ENCODE data around the gene MRPL19.
"Not testable (repeated sequence)": the region's sequence is repeated elsewhere in the genome, so short reads cannot be mapped to it uniquely, and the experiment has no call there.

The MRPL19 gene

DNA sequence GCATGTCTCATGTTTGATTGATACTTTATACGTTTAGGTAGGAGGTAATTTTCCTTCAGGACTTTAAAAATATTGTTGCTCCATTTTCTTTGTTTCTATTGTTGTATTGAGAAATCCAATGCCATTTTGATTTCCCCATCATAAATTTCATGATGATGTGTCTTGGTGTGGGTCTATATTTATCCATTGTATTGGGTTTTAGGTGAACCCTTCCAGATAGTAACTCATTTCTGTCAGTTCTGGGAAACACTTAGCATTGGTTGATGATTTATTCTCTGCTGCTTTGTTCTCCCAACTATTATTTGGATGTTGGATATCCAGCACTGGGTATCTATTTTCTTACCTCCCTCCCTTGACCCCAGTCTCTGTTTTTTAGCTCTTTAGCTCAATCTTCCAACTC, 10.0 kb downstream of the MRPL19 start:
- H3K9me3 ChIP-seq (ENCODE audit: control insufficient read depth, low read length), result no peaks in the 10 kb centered on the region
- no peak overlapping the region for H3K27ac ChIP-seq (ENCODE audit: insufficient read depth, low read depth, low read length, poor library complexity, severe bottlenecking)
- 100% methylated on average over 1 of the region's 1 CpG for WGBS, 2 experiments
- H3K4me3 ChIP-seq (ENCODE audit: insufficient read depth, low read depth, low read length), result no peak overlapping the region
- peaks cover 33% of the 10 kb centered on the region for H3K36me3 ChIP-seq (ENCODE audit: control insufficient read depth, insufficient read depth, low read length)
- H3K27me3 ChIP-seq (ENCODE audit: control insufficient read depth, insufficient read depth, low read length, poor library complexity, severe bottlenecking), result no peaks in the 10 kb centered on the region
- no peaks in the 10 kb centered on the region for H3K4me1 ChIP-seq (ENCODE audit: control insufficient read depth, insufficient read depth, low read length)

DNA sequence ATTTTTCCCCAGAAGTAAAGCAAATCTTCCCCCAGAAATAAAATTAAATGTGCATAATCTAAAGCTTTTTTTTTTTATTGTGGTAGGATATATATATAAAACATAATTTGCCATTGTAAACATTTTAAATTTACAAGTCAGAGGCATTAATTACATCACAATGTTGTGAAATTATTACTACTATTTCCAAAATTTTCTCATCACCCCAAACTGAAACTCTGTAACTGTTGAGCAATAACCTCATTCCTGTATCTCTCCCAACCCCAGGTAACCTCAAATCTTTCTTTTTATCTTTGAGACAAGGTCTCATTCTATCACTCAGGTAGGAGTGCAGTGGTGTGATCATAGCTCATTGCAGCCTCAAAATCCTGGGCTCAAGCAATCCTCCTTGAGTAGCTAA, 11.2 kb downstream of the MRPL19 start:
- Histone ChIP-seq H3K9me3 (ENCODE audit: control insufficient read depth, low read length) (no peaks in the 10 kb centered on the region), H3K4me1 (ENCODE audit: control insufficient read depth, insufficient read depth, low read length) (no peaks in the 10 kb centered on the region), H3K36me3 (ENCODE audit: control insufficient read depth, insufficient read depth, low read length) (peaks cover 31% of the 10 kb centered on the region), H3K4me3 (ENCODE audit: insufficient read depth, low read depth, low read length) (no peak overlapping the region), H3K27me3 (ENCODE audit: control insufficient read depth, insufficient read depth, low read length, poor library complexity, severe bottlenecking) (no peaks in the 10 kb centered on the region), H3K27ac (ENCODE audit: insufficient read depth, low read depth, low read length, poor library complexity, severe bottlenecking) (no peak overlapping the region)

DNA sequence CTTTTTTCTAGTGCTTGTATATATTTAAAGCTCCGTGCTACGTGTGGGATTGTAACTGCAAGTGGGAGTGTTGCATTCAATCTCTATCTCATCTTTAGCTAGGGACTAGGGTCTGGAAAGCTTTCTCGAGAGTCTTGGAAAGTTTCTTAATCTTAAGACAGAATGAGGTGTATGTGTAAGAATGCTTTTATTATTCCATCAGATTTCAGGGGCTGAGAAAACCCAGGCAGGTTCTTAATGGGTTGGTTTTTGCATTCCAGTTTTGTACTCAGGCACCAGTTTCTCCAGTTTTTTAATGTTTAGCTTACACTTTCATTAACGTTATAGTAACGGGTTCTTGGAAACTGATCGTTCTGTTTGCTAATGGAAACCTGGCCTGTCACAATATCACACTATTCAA, 20.3 kb downstream of the MRPL19 start:
- WGBS, 2 experiments, result 94 to 95% methylated on average over 6 of the region's 6 CpGs
- Histone ChIP-seq H3K27me3 (ENCODE audit: control insufficient read depth, insufficient read depth, low read length, poor library complexity, severe bottlenecking) (no peaks in the 10 kb centered on the region), H3K36me3 (ENCODE audit: control insufficient read depth, insufficient read depth, low read length) (peaks cover 13% of the 10 kb centered on the region), H3K4me1 (ENCODE audit: control insufficient read depth, insufficient read depth, low read length) (no peaks in the 10 kb centered on the region), H3K9me3 (ENCODE audit: control insufficient read depth, low read length) (no peaks in the 10 kb centered on the region), H3K4me3 (ENCODE audit: insufficient read depth, low read depth, low read length) (no peak overlapping the region), H3K27ac (ENCODE audit: insufficient read depth, low read depth, low read length, poor library complexity, severe bottlenecking) (no peak overlapping the region)

DNA sequence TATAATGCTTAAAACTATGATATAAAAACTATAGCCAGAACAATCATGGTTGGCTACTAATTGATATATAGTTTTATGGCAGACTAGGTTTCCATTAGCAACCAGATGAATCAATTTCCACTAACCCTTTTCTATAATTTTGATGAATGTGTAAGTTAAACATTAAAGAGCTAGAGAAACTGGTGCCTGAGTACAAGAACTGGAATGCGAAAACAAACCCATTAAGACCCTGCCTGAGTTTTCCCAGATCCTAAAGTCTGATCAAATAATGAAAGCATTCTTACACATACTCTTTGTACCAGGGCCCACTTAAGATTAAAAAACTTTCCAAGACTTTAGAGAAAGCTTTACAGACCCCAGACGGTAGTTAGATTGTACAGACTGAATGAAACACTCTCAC, 21.3 kb downstream of the MRPL19 start:
- WGBS, 2 experiments, result 92 to 98% methylated on average over 2 of the region's 2 CpGs

DNA sequence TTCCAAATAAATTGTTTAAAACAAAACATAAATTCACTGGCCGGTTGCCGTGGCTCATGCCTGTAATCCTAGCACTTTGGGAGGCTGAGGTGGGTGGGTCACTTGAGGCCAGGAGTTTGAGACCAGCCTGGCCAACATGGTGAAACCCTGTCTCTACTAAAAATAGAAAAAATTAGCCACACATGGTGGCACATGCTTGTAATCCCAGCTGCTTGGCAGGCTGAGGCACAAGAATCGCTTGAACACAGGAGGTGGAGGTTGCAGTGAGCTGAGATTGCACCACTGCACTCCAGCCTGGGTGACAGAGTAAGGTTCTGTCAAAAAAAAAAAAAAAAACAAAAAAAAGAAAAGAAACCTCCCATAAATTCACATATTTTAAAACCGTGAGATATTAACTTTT, 28.8 kb downstream of the MRPL19 start:
- not testable (repeated sequence) for H3K36me3 ChIP-seq (ENCODE audit: control insufficient read depth, insufficient read depth, low read length); H3K4me1 ChIP-seq (ENCODE audit: control insufficient read depth, insufficient read depth, low read length); H3K27ac ChIP-seq (ENCODE audit: insufficient read depth, low read depth, low read length, poor library complexity, severe bottlenecking); H3K27me3 ChIP-seq (ENCODE audit: control insufficient read depth, insufficient read depth, low read length, poor library complexity, severe bottlenecking); H3K9me3 ChIP-seq (ENCODE audit: control insufficient read depth, low read length); H3K4me3 ChIP-seq (ENCODE audit: insufficient read depth, low read depth, low read length)
- 86 to 90% methylated on average over 3 of the region's 4 CpGs for WGBS, 2 experiments

More for the DNA sequence above, 21.3 kb downstream of the MRPL19 start:
- Histone ChIP-seq H3K36me3 (ENCODE audit: control insufficient read depth, insufficient read depth, low read length) (peaks cover 13% of the 10 kb centered on the region), H3K27ac (ENCODE audit: insufficient read depth, low read depth, low read length, poor library complexity, severe bottlenecking) (no peak overlapping the region), H3K9me3 (ENCODE audit: control insufficient read depth, low read length) (no peaks in the 10 kb centered on the region), H3K27me3 (ENCODE audit: control insufficient read depth, insufficient read depth, low read length, poor library complexity, severe bottlenecking) (no peaks in the 10 kb centered on the region), H3K4me3 (ENCODE audit: insufficient read depth, low read depth, low read length) (no peak overlapping the region), H3K4me1 (ENCODE audit: control insufficient read depth, insufficient read depth, low read length) (no peaks in the 10 kb centered on the region)

DNA sequence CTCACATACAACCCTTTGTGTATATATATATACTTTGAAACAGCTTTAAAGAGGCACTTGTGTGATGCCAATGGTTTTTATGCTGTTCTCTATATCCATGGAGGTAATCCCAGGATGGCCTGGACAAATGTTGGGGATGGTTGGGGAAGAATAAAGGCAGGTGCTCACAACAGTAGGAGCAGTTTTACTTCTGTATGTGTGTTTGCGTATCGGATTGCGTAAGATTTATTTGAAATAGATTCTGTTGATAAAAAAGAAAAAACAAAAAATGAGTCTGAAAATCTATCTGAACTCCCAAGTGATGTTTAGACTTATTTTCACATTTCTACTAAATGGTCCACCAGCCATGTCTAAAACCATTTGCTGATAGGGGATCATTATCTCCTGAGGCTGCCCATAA, 29.3 kb downstream of the MRPL19 start:
- Histone ChIP-seq H3K27me3 (ENCODE audit: control insufficient read depth, insufficient read depth, low read length, poor library complexity, severe bottlenecking) (no peaks in the 10 kb centered on the region), H3K36me3 (ENCODE audit: control insufficient read depth, insufficient read depth, low read length) (no peaks in the 10 kb centered on the region), H3K9me3 (ENCODE audit: control insufficient read depth, low read length) (no peaks in the 10 kb centered on the region), H3K4me1 (ENCODE audit: control insufficient read depth, insufficient read depth, low read length) (no peaks in the 10 kb centered on the region), H3K27ac (ENCODE audit: insufficient read depth, low read depth, low read length, poor library complexity, severe bottlenecking) (no peak overlapping the region), H3K4me3 (ENCODE audit: insufficient read depth, low read depth, low read length) (no peak overlapping the region)
- 98 to 100% methylated on average over 2 to 3 of the region's 3 CpGs for WGBS, 2 experiments

DNA sequence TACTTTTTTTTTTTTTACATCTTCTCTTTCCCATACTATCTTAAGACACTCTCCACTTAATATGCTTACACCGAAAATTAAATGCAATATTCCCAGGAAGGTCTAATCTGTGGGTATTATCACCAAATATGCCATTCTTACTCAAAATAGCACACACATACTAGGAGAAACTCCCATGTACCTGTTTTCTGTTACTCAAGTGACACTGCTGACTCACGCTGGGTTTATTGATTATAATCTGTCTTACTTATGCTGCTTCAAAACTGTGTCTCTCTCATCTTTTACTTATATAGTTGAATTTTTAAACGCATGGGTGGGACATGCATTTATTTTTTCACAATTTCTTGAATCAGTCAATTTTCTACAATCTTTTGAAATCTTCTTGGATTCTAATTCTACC, 29.9 kb downstream of the MRPL19 start:
- H3K36me3 ChIP-seq (ENCODE audit: control insufficient read depth, insufficient read depth, low read length), result no peaks in the 10 kb centered on the region
- no peaks in the 10 kb centered on the region for H3K9me3 ChIP-seq (ENCODE audit: control insufficient read depth, low read length)
- H3K27ac ChIP-seq (ENCODE audit: insufficient read depth, low read depth, low read length, poor library complexity, severe bottlenecking), result no peak overlapping the region
- H3K27me3 ChIP-seq (ENCODE audit: control insufficient read depth, insufficient read depth, low read length, poor library complexity, severe bottlenecking), result no peaks in the 10 kb centered on the region
- WGBS, 2 experiments, result 94 to 95% methylated on average over 3 of the region's 3 CpGs
- H3K4me1 ChIP-seq (ENCODE audit: control insufficient read depth, insufficient read depth, low read length), result no peaks in the 10 kb centered on the region
- H3K4me3 ChIP-seq (ENCODE audit: insufficient read depth, low read depth, low read length), result no peak overlapping the region

DNA sequence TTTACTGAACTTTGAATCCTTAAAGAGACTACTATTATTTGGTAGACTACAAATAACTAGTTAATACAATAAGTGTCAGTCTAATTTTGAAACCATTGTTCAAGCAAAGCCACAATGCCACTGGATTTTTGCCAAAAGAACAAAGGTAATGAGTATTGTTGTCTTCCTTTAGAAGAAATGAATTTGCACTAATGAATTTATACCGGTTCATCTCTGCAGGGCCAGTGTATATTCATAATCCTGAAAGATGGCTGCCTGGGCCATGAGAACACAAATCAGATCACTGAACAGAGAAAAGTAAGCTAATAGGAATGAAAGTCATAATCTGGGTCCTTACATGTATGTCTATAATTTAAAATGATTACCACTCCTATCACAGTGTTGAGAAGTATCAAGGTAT, 33.0 kb downstream of the MRPL19 start:
- no peak overlapping the region for H3K27ac ChIP-seq (ENCODE audit: insufficient read depth, low read depth, low read length, poor library complexity, severe bottlenecking)
- H3K4me3 ChIP-seq (ENCODE audit: insufficient read depth, low read depth, low read length), result no peak overlapping the region
- WGBS, 2 experiments, result 93 to 95% methylated on average over 1 of the region's 1 CpG
- H3K4me1 ChIP-seq (ENCODE audit: control insufficient read depth, insufficient read depth, low read length), result no peaks in the 10 kb centered on the region
- no peaks in the 10 kb centered on the region for H3K27me3 ChIP-seq (ENCODE audit: control insufficient read depth, insufficient read depth, low read length, poor library complexity, severe bottlenecking)
- H3K36me3 ChIP-seq (ENCODE audit: control insufficient read depth, insufficient read depth, low read length), result peaks cover 4% of the 10 kb centered on the region
- H3K9me3 ChIP-seq (ENCODE audit: control insufficient read depth, low read length), result no peaks in the 10 kb centered on the region

DNA sequence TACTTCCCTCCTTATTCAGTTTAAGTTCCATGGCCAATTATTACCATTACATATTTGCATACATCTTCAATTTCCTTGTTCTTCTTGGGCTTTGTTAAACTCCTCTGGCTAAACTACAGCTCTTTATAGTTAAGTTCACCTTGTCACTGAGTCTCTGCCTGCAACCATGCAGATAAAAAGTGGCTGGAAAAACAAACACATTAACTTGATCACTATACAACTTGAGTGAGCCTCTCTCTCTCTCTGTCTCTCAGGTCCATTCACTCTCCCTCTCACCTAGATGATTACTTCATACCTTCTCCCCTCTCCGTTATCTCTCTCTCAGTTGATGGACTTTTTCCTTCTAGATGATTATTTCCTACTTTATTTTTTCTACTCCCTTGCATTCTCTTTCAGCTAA, 33.8 kb downstream of the MRPL19 start:
- no peaks in the 10 kb centered on the region for H3K4me1 ChIP-seq (ENCODE audit: control insufficient read depth, insufficient read depth, low read length)
- no peak overlapping the region for H3K4me3 ChIP-seq (ENCODE audit: insufficient read depth, low read depth, low read length)
- peaks cover 6% of the 10 kb centered on the region for H3K36me3 ChIP-seq (ENCODE audit: control insufficient read depth, insufficient read depth, low read length)
- no peak overlapping the region for H3K27ac ChIP-seq (ENCODE audit: insufficient read depth, low read depth, low read length, poor library complexity, severe bottlenecking)
- no peaks in the 10 kb centered on the region for H3K27me3 ChIP-seq (ENCODE audit: control insufficient read depth, insufficient read depth, low read length, poor library complexity, severe bottlenecking)
- WGBS, 2 experiments, result 87 to 100% methylated on average over 1 of the region's 1 CpG
- H3K9me3 ChIP-seq (ENCODE audit: control insufficient read depth, low read length), result no peaks in the 10 kb centered on the region

DNA sequence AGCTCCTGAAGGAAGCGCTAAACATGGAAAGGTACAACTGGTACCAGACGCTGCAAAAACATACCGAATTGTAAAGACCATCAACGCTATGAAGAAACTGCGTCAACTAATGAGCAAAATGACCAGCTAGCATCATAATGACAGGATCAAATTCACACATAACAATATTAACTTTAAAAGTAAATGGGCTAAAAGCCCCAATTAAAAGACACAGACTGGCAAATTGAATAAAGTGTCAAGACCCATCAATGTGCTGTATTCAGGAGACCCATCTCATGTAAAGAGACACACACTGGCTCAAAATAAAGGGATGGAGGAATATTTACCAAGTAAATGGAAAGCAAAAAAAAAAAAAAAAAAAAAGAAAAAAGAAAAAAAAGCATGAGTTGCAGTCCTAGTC, 36.8 kb downstream of the MRPL19 start:
- H3K27me3 ChIP-seq (ENCODE audit: control insufficient read depth, insufficient read depth, low read length, poor library complexity, severe bottlenecking); H3K4me3 ChIP-seq (ENCODE audit: insufficient read depth, low read depth, low read length); H3K9me3 ChIP-seq (ENCODE audit: control insufficient read depth, low read length); H3K27ac ChIP-seq (ENCODE audit: insufficient read depth, low read depth, low read length, poor library complexity, severe bottlenecking); H3K4me1 ChIP-seq (ENCODE audit: control insufficient read depth, insufficient read depth, low read length): not testable (repeated sequence)
- peaks cover 14% of the 10 kb centered on the region for H3K36me3 ChIP-seq (ENCODE audit: control insufficient read depth, insufficient read depth, low read length)
- 94 to 96% methylated on average over 5 of the region's 5 CpGs for WGBS, 2 experiments

DNA sequence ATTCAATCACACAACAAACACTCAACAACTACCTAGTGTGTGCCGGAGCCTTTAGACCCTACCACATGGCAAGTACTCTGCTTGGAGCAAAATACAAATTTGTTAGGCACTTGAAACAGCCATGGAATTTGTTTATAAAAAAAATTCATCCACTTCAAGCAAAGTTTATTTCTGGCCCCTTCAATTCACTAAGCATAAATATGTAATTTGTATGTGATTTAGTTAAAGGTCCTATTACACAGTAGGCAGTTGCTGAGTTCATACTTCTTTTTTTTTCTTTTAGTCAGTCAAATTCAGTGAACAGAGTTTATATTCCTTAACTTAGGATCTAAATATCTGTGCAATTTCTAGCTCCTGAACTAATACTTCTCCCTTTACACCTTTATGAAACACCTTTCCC, 41.6 kb downstream of the MRPL19 start:
- no peaks in the 10 kb centered on the region for H3K4me1 ChIP-seq (ENCODE audit: control insufficient read depth, insufficient read depth, low read length)

More for the DNA sequence above, 41.6 kb downstream of the MRPL19 start:
- Histone ChIP-seq H3K9me3 (ENCODE audit: control insufficient read depth, low read length) (no peaks in the 10 kb centered on the region), H3K27me3 (ENCODE audit: control insufficient read depth, insufficient read depth, low read length, poor library complexity, severe bottlenecking) (no peaks in the 10 kb centered on the region), H3K4me3 (ENCODE audit: insufficient read depth, low read depth, low read length) (no peak overlapping the region), H3K27ac (ENCODE audit: insufficient read depth, low read depth, low read length, poor library complexity, severe bottlenecking) (no peak overlapping the region), H3K36me3 (ENCODE audit: control insufficient read depth, insufficient read depth, low read length) (peaks cover 15% of the 10 kb centered on the region)
- 94 to 100% methylated on average over 1 of the region's 1 CpG for WGBS, 2 experiments
